HG03575 (cell line): ENCODE measurements around the gene BRD9.

Source experiments
- ATAC-seq: cut with Tn5 transposase; IDR thresholded peaks from one replicate; pipeline ENCODE4 v1.9.1; 2021; ENCODE audit not compliant: unreplicated experiment, insufficient number of reproducible peaks, low FRiP score; ENCODE audit errors: extremely low read depth

The BRD9 gene

DNA sequence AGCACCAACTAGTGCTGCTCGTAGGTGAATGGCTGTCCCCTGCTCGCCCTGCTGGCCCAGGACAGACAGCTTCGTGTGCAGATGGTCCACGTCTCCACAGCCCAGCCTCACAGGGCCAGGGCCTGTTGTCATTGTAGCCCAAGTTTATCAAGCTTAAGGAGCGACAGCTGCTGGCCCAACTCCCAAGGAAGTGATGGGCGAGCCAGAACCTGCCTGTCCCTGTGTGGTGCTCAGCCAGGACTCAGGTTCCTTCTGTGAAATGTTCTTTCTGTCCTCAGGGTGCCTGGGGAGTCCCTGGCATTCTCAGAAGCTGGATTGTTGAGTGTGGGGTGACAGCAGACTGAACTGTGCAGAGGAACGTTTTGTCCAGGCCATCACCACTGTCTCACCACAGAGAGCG lies 16.5 kb upstream of the BRD9 start:
- ATAC-seq: no peak

GRCh38 chr5:908172-908571 lies 15.6 kb upstream of the BRD9 start:
- ATAC-seq: no peak

DNA sequence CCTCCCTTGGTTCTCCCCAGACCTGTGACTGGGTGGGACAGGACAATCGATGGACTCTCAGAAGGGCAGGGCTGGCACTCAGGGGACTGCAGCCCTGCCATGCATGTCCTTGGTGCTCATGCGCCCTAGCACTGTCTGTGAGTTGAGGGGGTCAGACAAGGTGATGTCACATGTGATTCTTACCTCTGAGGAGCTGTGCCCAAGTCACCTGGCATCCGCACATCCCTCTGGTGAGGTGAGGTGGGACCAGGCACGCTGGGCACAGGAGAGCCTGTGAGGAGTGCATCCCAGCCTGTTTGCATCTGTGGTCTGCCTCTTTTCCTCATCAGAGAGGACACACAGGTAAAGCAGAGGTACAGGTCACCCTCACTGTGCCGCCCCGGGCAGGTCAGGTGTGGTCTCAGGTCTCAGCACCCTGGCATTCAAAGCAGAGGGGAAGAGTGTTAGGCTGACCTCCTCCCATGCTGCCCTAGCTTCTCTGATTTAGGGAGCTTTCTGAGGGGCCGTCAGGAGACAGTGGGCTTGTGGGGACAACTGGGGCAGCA lies 14.8 kb upstream of the BRD9 start:
- ATAC-seq: no peak

- no peak for ATAC-seq
Measured at GRCh38 chr5:905139-905642, 12.6 kb upstream of the BRD9 start.

DNA sequence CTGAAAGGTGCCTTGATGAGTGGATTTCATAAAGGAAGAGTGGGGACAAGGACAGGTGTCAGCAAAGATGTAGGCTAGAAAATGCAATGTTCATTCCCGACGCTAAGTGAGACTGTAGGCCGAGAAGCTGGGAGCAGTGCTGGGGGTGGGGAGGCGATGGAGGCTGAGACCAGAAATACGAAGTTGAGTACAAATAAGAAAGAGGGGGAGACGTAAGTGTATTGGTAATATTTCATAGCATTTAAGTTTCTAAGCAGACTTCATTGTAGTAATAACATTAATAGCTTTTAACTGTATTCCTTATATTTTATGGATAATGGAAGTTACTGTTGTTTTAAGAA lies 11.1 kb upstream of the BRD9 start:
- no peak for ATAC-seq

GRCh38 chr5:902129-902916 lies 9.7 kb upstream of the BRD9 start:
- no peak for ATAC-seq

- no peak for ATAC-seq
Measured at GRCh38 chr5:900781-901180, 8.2 kb upstream of the BRD9 start.

DNA sequence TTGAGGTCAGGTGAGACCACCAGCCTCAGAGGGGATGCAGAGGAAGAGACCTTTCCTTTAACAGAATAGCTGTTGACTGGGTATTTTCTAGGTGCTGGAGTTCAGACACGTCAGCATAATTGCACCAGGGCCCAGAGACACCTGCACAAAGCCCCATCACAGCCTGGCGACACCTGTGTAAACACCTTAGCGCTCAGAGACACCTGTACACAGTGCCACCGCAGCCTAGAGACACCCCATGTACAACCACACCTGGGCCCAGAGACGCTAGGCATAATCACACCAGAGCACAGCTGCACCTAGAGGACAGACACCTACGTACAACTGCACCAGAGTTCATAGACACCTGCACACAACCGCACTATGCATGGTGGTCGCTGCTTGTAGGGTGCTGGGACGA lies 1.1 kb upstream of the BRD9 start:
- ATAC-seq: no peak

GRCh38 chr5:893137-893506 lies 521 bp upstream of the BRD9 start:
- ATAC-seq: no peak

- ATAC-seq: no peak
Measured at GRCh38 chr5:891837-892393, 686 bp downstream of the BRD9 start.

DNA sequence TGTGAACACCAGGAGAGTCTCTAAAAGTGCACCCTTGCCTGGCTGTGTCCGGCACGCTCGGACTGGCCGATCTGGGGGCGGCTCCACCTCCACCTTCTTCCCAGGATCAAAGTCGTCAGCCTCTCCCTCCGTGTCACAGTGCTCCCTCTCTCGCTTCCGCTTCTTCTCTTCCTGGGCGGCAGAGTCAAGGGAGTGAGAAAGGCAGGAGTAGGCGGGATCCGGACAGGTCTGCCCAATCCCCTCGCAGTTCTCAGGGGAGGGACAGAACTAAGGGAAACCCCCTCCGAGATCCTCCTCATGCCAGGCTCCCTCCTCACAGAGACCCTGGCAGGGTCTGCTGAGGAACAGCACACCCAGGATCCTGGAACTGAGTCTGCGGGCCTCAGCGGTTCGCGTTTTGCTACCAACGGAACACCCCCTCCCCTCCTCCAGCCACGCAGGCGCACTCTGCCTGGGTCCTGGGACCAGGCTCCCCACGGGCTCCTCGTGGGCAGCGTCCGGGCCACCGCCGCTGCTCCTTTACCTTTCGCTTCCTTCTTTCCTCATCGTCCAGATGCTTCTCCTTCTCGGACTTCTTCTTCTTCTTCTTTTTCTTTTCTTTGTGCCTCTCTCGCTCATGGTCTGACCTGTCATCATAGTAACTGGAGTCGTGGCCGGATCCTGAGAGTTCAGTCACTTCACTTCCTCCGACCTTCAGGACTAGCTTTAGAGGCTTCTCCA lies 1.3 kb downstream of the BRD9 start:
- ATAC-seq: no peak

- ATAC-seq: no peak
Measured at GRCh38 chr5:889075-889710, 3.4 kb downstream of the BRD9 start.

- no peak for ATAC-seq
Measured at GRCh38 chr5:888638-889035, 4.0 kb downstream of the BRD9 start.

GRCh38 chr5:887947-888637 lies 4.5 kb downstream of the BRD9 start:
- ATAC-seq: no peak

- ATAC-seq: no peak
Measured at GRCh38 chr5:886716-887325, 5.8 kb downstream of the BRD9 start.

GRCh38 chr5:886036-886435 lies 6.6 kb downstream of the BRD9 start:
- no peak for ATAC-seq

- ATAC-seq: no peak
Measured at GRCh38 chr5:885529-885928, 7.1 kb downstream of the BRD9 start.

GRCh38 chr5:885127-885442 lies 7.5 kb downstream of the BRD9 start:
- no peak for ATAC-seq
